LNCAP (cell line): ENCODE results near the gene FER.

Source experiments
- CTCF ChIP-seq: fragments of 450-650 bp; IDR thresholded peaks from 2 replicates; pipeline ENCODE4 v1.5.1; 2017; ENCODE audit warnings: mild to moderate bottlenecking

Gene FER

DNA sequence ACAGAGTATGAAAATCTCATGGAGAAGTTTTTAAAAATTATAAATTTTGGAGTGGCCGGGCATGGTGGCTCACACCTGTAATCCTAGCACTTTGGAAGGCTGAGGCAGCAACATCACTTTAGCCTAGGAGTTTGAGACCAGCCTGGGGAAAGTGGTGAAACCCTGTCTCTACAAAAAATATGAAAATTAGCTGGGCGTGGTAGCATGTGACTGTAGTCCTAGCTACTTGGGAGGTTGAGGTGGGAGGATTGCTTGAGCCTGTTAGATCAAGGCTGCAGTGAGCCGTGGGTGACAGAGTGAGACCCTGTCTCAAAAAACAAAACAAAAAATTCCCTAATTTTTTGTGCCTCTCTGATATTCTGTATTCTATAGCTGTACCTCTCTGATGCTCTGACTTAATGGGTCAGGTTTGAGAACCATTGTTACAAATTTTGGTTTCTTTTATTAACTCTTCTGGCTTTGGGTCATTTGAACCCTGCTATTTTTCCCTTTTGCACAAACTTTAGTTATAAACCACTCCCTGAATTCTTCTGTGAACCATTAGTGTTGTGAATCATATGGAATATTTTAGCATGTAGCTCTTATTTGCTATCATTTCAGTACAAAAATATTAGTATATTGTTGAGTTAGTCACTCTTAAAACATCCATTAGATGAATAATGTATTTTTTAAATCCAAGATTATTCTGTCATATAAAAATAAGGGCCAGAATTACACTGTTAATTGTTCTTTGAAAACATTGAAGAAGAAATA, 51.0 kb downstream of the FER start:
- TF ChIP-seq CTCF, result no peak

- TF ChIP-seq CTCF, result no peak
These were observed 53.6 kb downstream of the FER start for GRCh38 chr5:108801301-108801700.

- no peak for TF ChIP-seq CTCF
These were observed 54.1 kb downstream of the FER start for GRCh38 chr5:108801776-108802175.

DNA sequence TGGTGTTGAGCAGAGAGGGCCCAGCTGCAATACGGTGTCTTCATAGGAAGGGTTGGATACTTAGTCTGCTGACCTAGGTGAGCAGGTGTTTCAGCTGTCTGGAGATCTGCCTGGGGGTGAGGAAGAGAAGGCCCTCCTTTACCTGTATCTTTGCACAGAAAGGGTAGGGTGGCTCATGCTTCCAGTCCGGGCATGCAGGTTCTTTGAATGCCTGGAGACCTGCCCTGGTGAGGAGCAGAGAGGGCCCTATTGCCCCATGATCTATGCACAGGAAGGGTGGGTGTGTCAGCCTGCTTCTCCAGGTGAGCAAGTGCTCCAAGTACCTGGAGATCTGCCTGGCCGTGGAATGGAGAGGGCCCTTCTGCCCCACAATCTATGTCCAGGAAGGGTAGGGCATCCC, 63.0 kb downstream of the FER start:
- TF ChIP-seq CTCF, result no peak

DNA sequence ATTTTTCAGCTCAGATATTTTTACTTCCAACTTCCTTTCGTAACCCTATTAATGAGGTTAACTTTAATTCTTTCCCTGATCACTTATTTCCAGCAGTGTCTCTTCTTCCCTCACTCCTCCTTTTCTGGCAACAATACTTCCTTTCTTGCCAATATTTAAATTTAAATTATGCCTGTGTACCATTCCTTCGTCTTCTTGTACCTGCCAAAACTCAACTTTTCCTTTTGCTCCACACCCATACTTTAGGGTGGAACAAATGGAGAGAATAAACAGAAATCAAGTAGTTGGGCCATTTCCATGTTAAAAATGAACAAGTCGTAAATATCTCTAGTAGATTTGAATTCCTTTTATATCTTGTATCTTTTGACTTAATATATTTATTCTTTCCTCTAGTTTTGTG, 66.0 kb downstream of the FER start:
- no peak for TF ChIP-seq CTCF

- no peak for TF ChIP-seq CTCF
These were observed 66.9 kb downstream of the FER start for GRCh38 chr5:108814551-108814950.

DNA sequence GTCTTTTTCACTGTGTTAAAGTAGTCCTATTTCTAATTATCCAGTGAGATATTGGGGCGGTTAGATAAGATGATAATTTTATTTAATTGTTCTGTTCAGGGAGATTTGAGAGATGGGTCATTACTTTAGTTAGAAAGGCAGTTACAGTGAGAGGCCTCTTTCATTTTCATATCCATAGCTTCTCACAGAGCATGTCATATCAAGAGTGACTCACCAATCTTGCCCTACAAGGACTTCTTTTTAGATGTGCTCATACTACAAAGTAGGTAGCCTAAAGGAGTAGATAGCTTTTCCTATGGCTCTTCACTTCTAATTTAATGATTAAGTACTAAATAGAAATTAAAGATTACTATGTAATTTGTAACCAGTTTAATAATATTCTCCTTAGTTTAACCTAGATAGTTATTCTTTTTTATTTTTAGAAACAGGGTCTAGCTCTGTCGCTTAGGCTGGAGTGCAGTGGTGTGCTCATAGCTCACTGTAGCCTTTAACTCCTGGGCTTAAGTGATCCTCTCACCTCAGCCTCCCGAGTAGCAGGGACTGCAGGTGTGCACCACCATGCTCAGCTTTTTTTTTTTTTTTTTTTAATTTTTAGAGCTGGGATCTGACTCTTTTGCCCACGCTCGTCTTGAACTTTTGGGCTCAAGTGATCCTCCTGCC, 71.0 kb downstream of the FER start:
- no peak for TF ChIP-seq CTCF
